CD4-positive, CD25-positive, alpha-beta regulatory T cell (primary cell): Measurements from ENCODE around the gene DYNC1I1. TPM values are rescaled to one million over a fixed set of nuclear protein-coding genes. Genes with fewer than 3 reads are reported as not detected.

Source experiments
- ATAC-seq, 2 donors: fragments of 150-1000 bp; cut with Tn5 transposase; one replicate each; pipeline ENCODE4 v1.10.0; 2021; ENCODE audit warnings: low read depth in 2 of 2, moderate number of reproducible peaks in 2 of 2, moderate library complexity in 1 of 2
- DNase-seq, 3 donors: peaks; one replicate each; pipeline versions ENCODE4 v3.0.0 to v3.0.0-alpha.2; 2012 to 2022; ENCODE audit warnings: mixed read lengths in 1 of 3
- H3K27ac ChIP-seq: one replicate; pipeline ENCODE4 v1.7.0; 2013; ENCODE audit warnings: mild to moderate bottlenecking, low read length; ENCODE audit not compliant: insufficient read depth, poor library complexity, severe bottlenecking
- H3K27me3 ChIP-seq: one replicate; pipeline ENCODE4 v1.7.0; 2013; ENCODE audit warnings: low read length; ENCODE audit not compliant: control insufficient read depth, insufficient read depth
- H3K36me3 ChIP-seq: one replicate; pipeline ENCODE4 v1.7.0; 2013; ENCODE audit warnings: mild to moderate bottlenecking, low read length, moderate library complexity; ENCODE audit not compliant: control insufficient read depth, insufficient read depth
- H3K4me1 ChIP-seq: 2 replicates; pipeline ENCODE4 v1.7.0; 2013; ENCODE audit warnings: mild to moderate bottlenecking, low read length; ENCODE audit not compliant: insufficient read depth, control insufficient read depth, poor library complexity, severe bottlenecking
- H3K4me3 ChIP-seq: one replicate; pipeline ENCODE4 v1.7.0; 2013; ENCODE audit warnings: low read depth, mild to moderate bottlenecking, low read length, moderate library complexity
- H3K9me3 ChIP-seq, 2 experiments: 1 replicate in 1 of 2; 2 replicates in 1 of 2; pipeline ENCODE4 v1.7.0; 2013; ENCODE audit warnings: low read length in 2 of 2, mild to moderate bottlenecking in 1 of 2, moderate library complexity in 1 of 2; ENCODE audit not compliant: control insufficient read depth in 2 of 2
- H3K27ac Mint-ChIP-seq, 3 donors: one replicate each; pipeline ENCODE4 v1.8.0; 2020 to 2022; ENCODE audit warnings: mild to moderate bottlenecking in 3 of 3, mixed read lengths in 3 of 3, moderate library complexity in 2 of 3
- H3K27me3 Mint-ChIP-seq: one replicate; pipeline ENCODE4 v1.8.0; 2022; ENCODE audit warnings: mild to moderate bottlenecking, mixed read lengths
- H3K36me3 Mint-ChIP-seq: one replicate; pipeline ENCODE4 v1.8.0; 2020; ENCODE audit warnings: mixed read lengths
- H3K4me1 Mint-ChIP-seq, 4 donors: one replicate each; pipeline ENCODE4 v1.8.0; 2020 to 2022; ENCODE audit warnings: mixed read lengths in 4 of 4, mild to moderate bottlenecking in 1 of 4
- H3K4me3 Mint-ChIP-seq, 4 donors: one replicate each; pipeline ENCODE4 v1.8.0; 2020 to 2022; ENCODE audit warnings: mild to moderate bottlenecking in 4 of 4, mixed read lengths in 4 of 4, moderate library complexity in 3 of 4
- H3K9me3 Mint-ChIP-seq, 7 donors: one replicate each; pipeline ENCODE4 v1.8.0; 2020 to 2022; ENCODE audit warnings: mixed read lengths in 7 of 7, mild to moderate bottlenecking in 3 of 7, moderate library complexity in 2 of 7
- polyA plus RNA-seq, 4 donors: library from polyadenylated mRNA; unstranded; fragments of 300-500 nt; fragmentation: Illumina TruSeq; gene quantifications; one replicate each; pipeline ENCODE4 v1.2.3, GENCODE V29; 2021
- total RNA-seq: library from RNA; stranded (reverse); gene quantifications from one replicate; pipeline ENCODE4 v1.2.3, GENCODE V29; 2022

The DYNC1I1 gene
- total and polyA plus RNA-seq, 5 donors from 2014 or later, result not detected

DNA sequence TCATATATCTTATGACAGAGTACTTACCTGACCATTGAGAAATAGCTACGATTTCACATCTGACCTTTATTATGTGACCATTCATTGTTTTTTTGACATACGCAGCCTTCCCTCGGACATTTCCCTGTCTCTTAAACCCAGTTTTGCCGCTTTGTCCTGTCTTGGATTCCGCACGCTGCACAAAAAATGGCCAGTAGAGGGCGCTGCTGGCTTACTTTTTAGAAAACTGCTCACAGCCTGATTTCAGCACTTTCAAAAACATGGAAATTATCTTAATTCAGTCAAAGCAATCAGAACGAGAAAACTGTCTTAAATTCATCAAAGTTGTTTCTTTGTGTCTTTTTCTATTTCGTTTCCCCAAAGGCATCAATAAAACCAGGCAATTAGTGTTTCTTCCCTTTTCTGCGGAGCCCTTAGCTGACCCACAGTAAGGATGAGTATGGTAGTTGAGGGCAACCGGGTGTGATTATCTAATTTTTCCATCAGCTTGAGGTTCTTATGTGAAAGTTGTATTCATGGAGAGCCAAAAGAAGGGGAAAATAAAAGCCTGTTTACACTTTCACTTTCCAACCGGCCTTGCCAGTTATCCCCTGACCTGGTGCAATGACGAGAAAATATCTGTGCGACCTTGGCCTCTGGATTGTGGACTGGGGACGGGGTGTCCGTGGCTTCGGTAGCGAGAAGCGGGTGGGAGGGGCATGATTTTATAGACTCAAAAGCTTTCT lies 144.4 kb downstream of the DYNC1I1 start:
- Mint-ChIP-seq H3K27ac (no peak overlapping the region), H3K36me3 (no peaks in the 10 kb centered on the region)

DNA sequence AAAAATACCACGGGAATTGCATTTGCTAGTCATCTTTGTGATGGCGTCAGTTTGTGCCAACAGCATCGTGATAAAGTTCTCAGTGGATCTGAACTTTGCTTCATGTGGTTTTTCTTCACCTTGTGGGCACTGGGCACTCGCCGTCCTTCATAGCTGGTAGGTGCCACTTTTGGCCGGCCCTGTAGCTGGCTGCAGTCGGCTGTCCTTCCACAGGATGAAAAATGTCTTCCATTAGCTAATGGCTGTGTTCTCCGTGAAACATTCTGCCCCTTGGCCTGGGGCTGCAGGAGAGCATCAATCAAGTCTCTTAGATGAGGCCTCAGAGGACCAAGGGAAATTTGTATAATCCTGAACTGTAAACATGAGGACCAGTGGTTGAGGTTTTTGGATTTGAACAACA lies 145.3 kb downstream of the DYNC1I1 start:
- H3K27me3 Mint-ChIP-seq, result peaks cover 19% of the 10 kb centered on the region
- H3K4me3 ChIP-seq, result no peak overlapping the region
- peaks cover 3% of the 10 kb centered on the region for H3K27me3 ChIP-seq
- no peak for DNase-seq
- H3K4me3 Mint-ChIP-seq, result no peak overlapping the region
- no peaks in the 10 kb centered on the region for H3K36me3 Mint-ChIP-seq
- H3K36me3 ChIP-seq, result no peaks in the 10 kb centered on the region
- peaks cover 0 to 3% (median 0%) of the 10 kb centered on the region in 4 donors for H3K4me1 Mint-ChIP-seq
- H3K27ac Mint-ChIP-seq, result no peak overlapping the region
- no peak overlapping the region for H3K27ac ChIP-seq
- peaks cover 3% of the 10 kb centered on the region for H3K4me1 ChIP-seq
- no peaks in the 10 kb centered on the region for H3K9me3 Mint-ChIP-seq
- ATAC-seq, result no peak
- H3K9me3 ChIP-seq, result no peaks in the 10 kb centered on the region

More for the DNA sequence above, 144.4 kb downstream of the DYNC1I1 start:
- Histone ChIP-seq H3K4me1 (peaks cover 3% of the 10 kb centered on the region), H3K9me3 (no peaks in the 10 kb centered on the region), H3K27ac (no peak overlapping the region), H3K36me3 (no peaks in the 10 kb centered on the region), H3K4me3 (no peak overlapping the region), H3K27me3 (peaks cover 3% of the 10 kb centered on the region)
- peak; percentile 44 to 66 (median 55) for DNase-seq
- no peak for ATAC-seq
- no peak overlapping the region for H3K4me3 Mint-ChIP-seq
- peaks cover 0 to 3% (median 0%) of the 10 kb centered on the region in 4 donors for H3K4me1 Mint-ChIP-seq
- no peaks in the 10 kb centered on the region for H3K9me3 Mint-ChIP-seq
- H3K27me3 Mint-ChIP-seq, result peaks cover 19% of the 10 kb centered on the region

DNA sequence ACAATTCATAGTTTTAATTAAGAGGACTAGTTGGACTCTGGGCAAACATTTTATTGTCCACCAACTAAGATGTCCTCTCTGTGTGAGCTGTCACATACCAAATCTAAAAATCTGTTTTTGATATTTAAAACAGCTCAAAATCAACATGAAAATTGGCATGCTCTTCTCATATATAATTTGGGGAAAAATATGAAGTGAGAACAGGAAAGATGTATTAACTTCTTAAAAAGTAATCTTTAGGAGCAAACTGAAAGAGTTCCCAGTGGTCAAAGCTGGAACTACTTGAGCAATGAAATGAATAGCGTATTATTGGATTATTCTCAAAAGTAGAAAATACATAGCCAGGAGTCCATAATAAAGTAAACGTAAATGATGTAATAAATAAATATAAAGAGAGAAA lies 147.2 kb downstream of the DYNC1I1 start:
- peaks cover 3% of the 10 kb centered on the region for H3K27me3 ChIP-seq
- no peaks in the 10 kb centered on the region for H3K36me3 ChIP-seq
- peaks cover 0 to 3% (median 0%) of the 10 kb centered on the region in 4 donors for H3K4me1 Mint-ChIP-seq
- H3K27ac Mint-ChIP-seq, result no peak overlapping the region
- peaks cover 3% of the 10 kb centered on the region for H3K4me1 ChIP-seq
- no peak overlapping the region for H3K27ac ChIP-seq
- no peaks in the 10 kb centered on the region for H3K36me3 Mint-ChIP-seq
- ATAC-seq (no peak), DNase-seq (no peak)
- H3K4me3 Mint-ChIP-seq, result no peak overlapping the region
- no peak overlapping the region for H3K4me3 ChIP-seq
- peaks cover 19% of the 10 kb centered on the region for H3K27me3 Mint-ChIP-seq
- H3K9me3 ChIP-seq, result no peaks in the 10 kb centered on the region
- no peaks in the 10 kb centered on the region for H3K9me3 Mint-ChIP-seq

DNA sequence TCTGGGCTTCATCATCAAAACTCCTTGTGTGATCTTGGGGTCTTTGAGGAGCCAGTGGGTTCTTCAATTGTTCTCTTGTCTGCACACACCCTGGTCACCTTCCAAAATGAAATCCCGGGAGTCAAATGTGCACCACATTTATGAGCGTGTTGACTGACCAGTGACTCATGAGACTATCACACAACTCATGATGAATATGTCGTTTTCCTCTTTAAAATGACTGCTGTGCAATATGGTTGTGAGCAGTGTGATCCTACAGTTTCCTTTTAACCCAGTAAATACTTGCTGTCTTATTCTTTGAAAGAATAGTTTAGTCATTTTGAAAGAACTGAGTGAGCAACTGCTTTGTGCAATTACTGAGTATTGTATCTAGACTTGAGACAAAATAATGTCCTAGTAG lies 149.2 kb downstream of the DYNC1I1 start:
- Histone ChIP-seq H3K4me3 (no peak overlapping the region), H3K9me3 (no peaks in the 10 kb centered on the region), H3K27me3 (peaks cover 1% of the 10 kb centered on the region), H3K4me1 (peaks cover under 1% of the 10 kb centered on the region), H3K27ac (no peak overlapping the region), H3K36me3 (no peaks in the 10 kb centered on the region)
- Mint-ChIP-seq H3K27me3 (peaks cover 8% of the 10 kb centered on the region), H3K9me3 (no peaks in the 10 kb centered on the region), H3K4me1 (peaks cover 0 to 1% (median 0%) of the 10 kb centered on the region in 4 donors), H3K27ac (no peak overlapping the region), H3K36me3 (no peaks in the 10 kb centered on the region), H3K4me3 (no peak overlapping the region)
- DNase-seq (no peak), ATAC-seq (no peak)

DNA sequence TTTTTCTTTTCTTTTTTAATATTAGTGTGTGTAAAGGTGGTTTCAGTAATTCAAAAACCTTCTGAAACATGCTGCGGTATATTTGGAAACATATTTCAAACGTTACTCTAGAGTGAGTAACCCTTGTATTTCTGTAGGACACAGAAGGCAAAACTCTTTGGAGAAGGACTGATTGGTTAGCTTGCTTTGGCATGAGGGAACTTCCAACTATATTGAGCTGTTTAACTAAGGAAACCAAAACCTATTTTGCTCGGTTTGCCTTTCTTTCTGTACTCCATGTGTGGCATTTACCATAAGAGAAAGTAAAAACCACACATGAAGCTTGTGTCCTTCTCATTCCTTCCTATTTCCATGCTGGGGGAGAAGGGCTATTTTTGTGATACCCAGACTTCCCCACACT lies 149.8 kb downstream of the DYNC1I1 start:
- no peaks in the 10 kb centered on the region for H3K4me1 Mint-ChIP-seq
- H3K27me3 Mint-ChIP-seq, result peaks cover 5% of the 10 kb centered on the region

DNA sequence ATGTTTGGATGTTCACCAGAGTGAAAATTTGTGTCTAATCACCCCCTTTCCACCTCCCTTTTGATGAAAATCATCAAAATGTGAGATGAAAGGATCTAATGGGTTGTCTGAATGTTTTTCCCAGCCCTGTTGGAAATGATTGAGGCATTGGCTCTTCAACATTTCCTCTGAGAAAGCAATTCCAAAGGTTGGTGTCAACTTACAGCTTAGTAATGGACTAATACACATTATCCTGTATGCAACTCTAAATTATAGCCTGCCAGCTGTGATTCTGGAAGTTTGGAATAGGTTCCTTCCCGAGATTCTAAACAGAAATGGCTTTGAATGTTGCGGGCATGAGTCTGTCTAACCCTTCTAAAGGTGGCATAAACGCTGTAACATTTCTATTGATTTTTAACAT lies 152.9 kb downstream of the DYNC1I1 start:
- no peak for DNase-seq
- Mint-ChIP-seq H3K27ac (no peak overlapping the region), H3K4me1 (no peaks in the 10 kb centered on the region), H3K9me3 (no peaks in the 10 kb centered on the region), H3K36me3 (no peaks in the 10 kb centered on the region), H3K4me3 (no peak overlapping the region), H3K27me3 (no peaks in the 10 kb centered on the region)
- peaks cover 1% of the 10 kb centered on the region for H3K27me3 ChIP-seq
- no peak overlapping the region for H3K4me3 ChIP-seq
- no peaks in the 10 kb centered on the region for H3K9me3 ChIP-seq
- H3K4me1 ChIP-seq, result no peaks in the 10 kb centered on the region
- no peaks in the 10 kb centered on the region for H3K36me3 ChIP-seq
- no peak for ATAC-seq
- no peak overlapping the region for H3K27ac ChIP-seq

More for the DNA sequence above, 149.8 kb downstream of the DYNC1I1 start:
- no peaks in the 10 kb centered on the region for H3K36me3 Mint-ChIP-seq
- peaks cover 1% of the 10 kb centered on the region for H3K27me3 ChIP-seq
- H3K9me3 Mint-ChIP-seq, result no peaks in the 10 kb centered on the region
- H3K4me3 ChIP-seq, result no peak overlapping the region
- no peak overlapping the region for H3K4me3 Mint-ChIP-seq
- no peak overlapping the region for H3K27ac ChIP-seq
- no peaks in the 10 kb centered on the region for H3K9me3 ChIP-seq
- no peak overlapping the region for H3K27ac Mint-ChIP-seq
- H3K36me3 ChIP-seq, result no peaks in the 10 kb centered on the region
- ATAC-seq (no peak), DNase-seq (no peak)
- no peaks in the 10 kb centered on the region for H3K4me1 ChIP-seq

DNA sequence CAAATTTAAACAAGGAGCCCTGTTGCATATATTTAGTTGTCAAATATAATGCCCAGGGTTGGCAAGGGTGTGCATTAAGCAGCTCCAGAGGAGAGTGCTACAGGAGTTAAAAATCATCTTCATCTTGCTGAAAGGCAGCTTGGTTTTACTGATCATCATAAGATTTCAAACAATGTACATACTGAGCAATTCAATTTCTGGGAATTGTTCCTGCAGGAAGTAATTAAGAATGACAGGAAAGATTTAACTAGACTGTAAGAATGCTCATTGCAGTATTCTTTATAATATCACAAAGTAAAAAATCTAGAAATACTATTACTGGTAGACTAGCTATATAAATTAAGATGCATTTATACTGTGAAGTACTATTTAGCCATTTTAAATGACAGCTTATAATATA lies 153.6 kb downstream of the DYNC1I1 start:
- Mint-ChIP-seq H3K9me3 (no peaks in the 10 kb centered on the region), H3K27me3 (no peaks in the 10 kb centered on the region), H3K36me3 (no peaks in the 10 kb centered on the region), H3K4me1 (no peaks in the 10 kb centered on the region), H3K27ac (no peak overlapping the region), H3K4me3 (no peak overlapping the region)
- Histone ChIP-seq H3K36me3 (no peaks in the 10 kb centered on the region), H3K9me3 (no peaks in the 10 kb centered on the region), H3K27me3 (peaks cover 1% of the 10 kb centered on the region), H3K4me1 (no peaks in the 10 kb centered on the region), H3K27ac (no peak overlapping the region), H3K4me3 (no peak overlapping the region)
- DNase-seq (no peak), ATAC-seq (no peak)

DNA sequence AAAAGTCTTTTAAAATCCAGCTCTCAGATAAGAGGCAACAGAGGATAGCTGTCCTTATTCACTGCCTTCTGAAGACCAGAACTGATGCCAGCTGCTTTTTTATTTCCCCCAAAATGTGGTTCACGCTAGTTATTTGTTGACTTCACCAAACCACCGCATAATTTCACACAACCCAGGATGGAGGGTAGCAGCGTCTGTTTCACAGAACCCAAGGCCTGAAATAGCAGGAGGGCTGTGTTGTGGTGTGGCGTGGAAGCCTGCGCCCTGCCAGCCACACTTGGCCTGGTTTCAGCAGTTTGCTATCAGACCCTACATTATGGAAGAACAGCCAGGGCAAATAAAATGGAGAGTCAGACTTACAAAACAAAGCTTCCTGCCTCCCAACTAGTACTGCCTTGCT lies 155.4 kb downstream of the DYNC1I1 start:
- Histone ChIP-seq H3K36me3 (no peaks in the 10 kb centered on the region), H3K9me3 (no peaks in the 10 kb centered on the region), H3K4me1 (no peaks in the 10 kb centered on the region), H3K27me3 (no peaks in the 10 kb centered on the region), H3K27ac (no peak overlapping the region), H3K4me3 (no peak overlapping the region)
- no peak overlapping the region for H3K27ac Mint-ChIP-seq
- DNase-seq (no peak), ATAC-seq (no peak)
- H3K4me3 Mint-ChIP-seq, result no peak overlapping the region
- no peaks in the 10 kb centered on the region for H3K9me3 Mint-ChIP-seq
- no peaks in the 10 kb centered on the region for H3K4me1 Mint-ChIP-seq
- H3K36me3 Mint-ChIP-seq, result no peaks in the 10 kb centered on the region
- H3K27me3 Mint-ChIP-seq, result no peaks in the 10 kb centered on the region
